ENCODE data around the gene AFF3.

DNA sequence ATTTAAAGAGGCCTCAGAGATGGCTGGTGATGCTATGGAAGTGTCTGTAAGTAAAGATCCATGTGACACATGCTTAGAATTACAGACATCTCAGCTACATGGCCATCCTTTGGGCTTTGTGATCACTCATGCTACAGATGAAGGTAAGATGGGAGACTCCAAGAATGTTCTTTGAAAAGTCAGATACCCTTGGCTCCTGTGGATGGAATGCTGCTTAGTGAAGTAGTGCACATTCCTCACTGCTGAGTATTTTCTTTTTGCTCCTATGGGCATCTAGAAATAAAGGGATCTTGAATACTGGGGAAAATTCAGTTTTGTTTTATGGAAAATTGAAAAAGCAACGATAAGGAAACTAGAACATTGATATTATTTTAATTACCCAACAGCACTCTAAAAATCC is 597.3 kb downstream of the AFF3 start:
- TF ChIP-seq, protein P1, sequence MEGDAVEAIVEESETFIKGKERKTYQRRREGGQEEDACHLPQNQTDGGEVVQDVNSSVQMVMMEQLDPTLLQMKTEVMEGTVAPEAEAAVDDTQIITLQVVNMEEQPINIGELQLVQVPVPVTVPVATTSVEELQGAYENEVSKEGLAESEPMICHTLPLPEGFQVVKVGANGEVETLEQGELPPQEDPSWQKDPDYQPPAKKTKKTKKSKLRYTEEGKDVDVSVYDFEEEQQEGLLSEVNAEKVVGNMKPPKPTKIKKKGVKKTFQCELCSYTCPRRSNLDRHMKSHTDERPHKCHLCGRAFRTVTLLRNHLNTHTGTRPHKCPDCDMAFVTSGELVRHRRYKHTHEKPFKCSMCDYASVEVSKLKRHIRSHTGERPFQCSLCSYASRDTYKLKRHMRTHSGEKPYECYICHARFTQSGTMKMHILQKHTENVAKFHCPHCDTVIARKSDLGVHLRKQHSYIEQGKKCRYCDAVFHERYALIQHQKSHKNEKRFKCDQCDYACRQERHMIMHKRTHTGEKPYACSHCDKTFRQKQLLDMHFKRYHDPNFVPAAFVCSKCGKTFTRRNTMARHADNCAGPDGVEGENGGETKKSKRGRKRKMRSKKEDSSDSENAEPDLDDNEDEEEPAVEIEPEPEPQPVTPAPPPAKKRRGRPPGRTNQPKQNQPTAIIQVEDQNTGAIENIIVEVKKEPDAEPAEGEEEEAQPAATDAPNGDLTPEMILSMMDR (IDR thresholded peaks at IDR 0.05; ENCODE audit: low read depth, low read length, missing input control) = no peak
- TF ChIP-seq JUND (IDR thresholded peaks at IDR 0.05) (no peak), RAD21 (IDR thresholded peaks at IDR 0.05) (no peak), NR2F2 (IDR thresholded peaks at IDR 0.05) (no peak)
- TF ChIP-seq, protein P2, sequence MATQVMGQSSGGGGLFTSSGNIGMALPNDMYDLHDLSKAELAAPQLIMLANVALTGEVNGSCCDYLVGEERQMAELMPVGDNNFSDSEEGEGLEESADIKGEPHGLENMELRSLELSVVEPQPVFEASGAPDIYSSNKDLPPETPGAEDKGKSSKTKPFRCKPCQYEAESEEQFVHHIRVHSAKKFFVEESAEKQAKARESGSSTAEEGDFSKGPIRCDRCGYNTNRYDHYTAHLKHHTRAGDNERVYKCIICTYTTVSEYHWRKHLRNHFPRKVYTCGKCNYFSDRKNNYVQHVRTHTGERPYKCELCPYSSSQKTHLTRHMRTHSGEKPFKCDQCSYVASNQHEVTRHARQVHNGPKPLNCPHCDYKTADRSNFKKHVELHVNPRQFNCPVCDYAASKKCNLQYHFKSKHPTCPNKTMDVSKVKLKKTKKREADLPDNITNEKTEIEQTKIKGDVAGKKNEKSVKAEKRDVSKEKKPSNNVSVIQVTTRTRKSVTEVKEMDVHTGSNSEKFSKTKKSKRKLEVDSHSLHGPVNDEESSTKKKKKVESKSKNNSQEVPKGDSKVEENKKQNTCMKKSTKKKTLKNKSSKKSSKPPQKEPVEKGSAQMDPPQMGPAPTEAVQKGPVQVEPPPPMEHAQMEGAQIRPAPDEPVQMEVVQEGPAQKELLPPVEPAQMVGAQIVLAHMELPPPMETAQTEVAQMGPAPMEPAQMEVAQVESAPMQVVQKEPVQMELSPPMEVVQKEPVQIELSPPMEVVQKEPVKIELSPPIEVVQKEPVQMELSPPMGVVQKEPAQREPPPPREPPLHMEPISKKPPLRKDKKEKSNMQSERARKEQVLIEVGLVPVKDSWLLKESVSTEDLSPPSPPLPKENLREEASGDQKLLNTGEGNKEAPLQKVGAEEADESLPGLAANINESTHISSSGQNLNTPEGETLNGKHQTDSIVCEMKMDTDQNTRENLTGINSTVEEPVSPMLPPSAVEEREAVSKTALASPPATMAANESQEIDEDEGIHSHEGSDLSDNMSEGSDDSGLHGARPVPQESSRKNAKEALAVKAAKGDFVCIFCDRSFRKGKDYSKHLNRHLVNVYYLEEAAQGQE (IDR thresholded peaks at IDR 0.05) = no peak

All from liver (tissue), 3 donors.